ENCODE measurements around the gene GMPPA. TPM values are rescaled to one million over a fixed set of nuclear protein-coding genes. Genes with fewer than 3 reads are reported as not detected.

Gene GMPPA
- total RNA-seq, 1 experiment from 2014 or later, result 32.0 TPM

DNA sequence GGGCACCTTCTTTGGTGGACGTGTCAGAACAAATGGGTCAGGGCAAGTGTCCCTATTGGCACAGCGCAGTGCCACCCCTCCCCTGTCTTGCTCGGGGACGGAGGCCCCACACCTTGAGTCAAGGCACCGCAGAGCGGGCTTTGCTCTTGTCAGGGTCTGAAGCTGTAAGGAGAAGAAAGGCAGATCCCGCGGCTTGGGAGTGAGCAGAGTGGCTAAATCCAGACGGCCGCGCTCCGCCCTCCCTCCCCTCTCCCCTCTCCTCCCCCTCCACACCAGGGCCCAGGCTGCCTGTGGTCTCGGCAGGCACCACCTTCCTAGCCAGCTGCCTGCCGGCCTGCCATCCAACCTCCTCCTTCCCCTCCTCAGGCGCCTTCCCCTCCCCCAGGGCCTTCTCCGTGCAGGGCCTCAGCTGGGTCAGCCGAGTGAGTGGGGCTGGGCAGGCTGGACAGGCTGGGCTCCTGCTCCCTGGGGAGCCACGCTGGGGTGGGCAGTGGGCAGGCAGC is 38.2 kb upstream of the GMPPA start:
- Histone ChIP-seq H2BK20ac (ENCODE audit: low read depth, low read length, poor library complexity, severe bottlenecking) (no peak overlapping the region), H3K18ac (ENCODE audit: insufficient read length, low read depth, low read length) (no peak overlapping the region), H3K9ac (ENCODE audit: extremely low read depth, insufficient read length, low read length) (no peak overlapping the region), H3K14ac (ENCODE audit: insufficient read depth, low read length) (no peak overlapping the region), H3K79me1 (ENCODE audit: insufficient read depth, low read depth, low read length, poor library complexity, severe bottlenecking) (no peaks in the 10 kb centered on the region), H2BK5ac (ENCODE audit: insufficient read length, low read length) (no peak overlapping the region), H3T11ph (ENCODE audit: low read length) (no peak overlapping the region), H2BK12ac (ENCODE audit: insufficient read length, low read depth, low read length) (no peak overlapping the region), H3K27ac (ENCODE audit: insufficient read length, low read depth, low read length) (no peak overlapping the region), H3K4me1 (ENCODE audit: insufficient read depth, low read length) (no peaks in the 10 kb centered on the region; the same call in 1 of the 2 replicates), H2BK120ac (ENCODE audit: low read depth, low read length, poor library complexity, severe bottlenecking) (no peak overlapping the region), H3K27me3 (ENCODE audit: insufficient read depth, low read length) (no peaks in the 10 kb centered on the region), H3K23ac (ENCODE audit: insufficient read length, low read depth, low read length) (no peak overlapping the region), H2AK5ac (ENCODE audit: insufficient read length, low read length) (no peak overlapping the region), H4K91ac (ENCODE audit: insufficient read length, low read depth, low read length) (no peak overlapping the region), H3K56ac (ENCODE audit: insufficient read length, low read depth, low read length) (no peak overlapping the region), H4K5ac (ENCODE audit: insufficient read length, low read depth, low read length) (no peak overlapping the region), H3K79me2 (ENCODE audit: insufficient read depth, low read length) (no peaks in the 10 kb centered on the region), H4K20me1 (ENCODE audit: control insufficient read depth, insufficient read depth, insufficient read length) (no peaks in the 10 kb centered on the region), H4K8ac (replicated peaks; ENCODE audit: insufficient read length, low read depth, low read length) (no peak overlapping the region), H3K23me2 (ENCODE audit: insufficient read length, low read depth, low read length, poor library complexity, severe bottlenecking) (no peaks in the 10 kb centered on the region), H3K4me2 (ENCODE audit: insufficient read depth, insufficient read length, low read length) (peak overlapping the region; percentile 21), H2AFZ (ENCODE audit: low read length) (no peak overlapping the region), H2BK15ac (ENCODE audit: low read depth, low read length) (no peak overlapping the region), H3K4ac (ENCODE audit: low read depth, low read length) (no peak overlapping the region), H3K9me3 (ENCODE audit: control insufficient read depth, low read depth, low read length) (no peaks in the 10 kb centered on the region)
- Mint-ChIP-seq H3K27me3 (ENCODE audit: low read depth) (peaks cover 4% of the 10 kb centered on the region), H3K36me3 (ENCODE audit: insufficient read depth in 1 of 3, low read depth in 3 of 3) (peaks cover 6 to 13% (median 9%) of the 10 kb centered on the region in 3 experiments), H3K27ac (peak overlapping the region in 2 of 3 experiments; percentile 34 to 96; a peak in 2 of 7 replicates), H3K4me3 (peak overlapping the region; percentile 12 to 71; a peak in 2 of 5 replicates), H3K9me3 (no peaks in the 10 kb centered on the region; a peak in 1 of 5 replicates), H3K4me1 (peaks cover 37 to 41% of the 10 kb centered on the region in 2 experiments)
- peak; percentile 85 for DNase-seq
- no CpG with 5 or more reads among the region's 18 CpGs for WGBS (ENCODE audit: extremely low coverage, insufficient read length, low lambda C conversion rate)
- TF ChIP-seq, protein P1, sequence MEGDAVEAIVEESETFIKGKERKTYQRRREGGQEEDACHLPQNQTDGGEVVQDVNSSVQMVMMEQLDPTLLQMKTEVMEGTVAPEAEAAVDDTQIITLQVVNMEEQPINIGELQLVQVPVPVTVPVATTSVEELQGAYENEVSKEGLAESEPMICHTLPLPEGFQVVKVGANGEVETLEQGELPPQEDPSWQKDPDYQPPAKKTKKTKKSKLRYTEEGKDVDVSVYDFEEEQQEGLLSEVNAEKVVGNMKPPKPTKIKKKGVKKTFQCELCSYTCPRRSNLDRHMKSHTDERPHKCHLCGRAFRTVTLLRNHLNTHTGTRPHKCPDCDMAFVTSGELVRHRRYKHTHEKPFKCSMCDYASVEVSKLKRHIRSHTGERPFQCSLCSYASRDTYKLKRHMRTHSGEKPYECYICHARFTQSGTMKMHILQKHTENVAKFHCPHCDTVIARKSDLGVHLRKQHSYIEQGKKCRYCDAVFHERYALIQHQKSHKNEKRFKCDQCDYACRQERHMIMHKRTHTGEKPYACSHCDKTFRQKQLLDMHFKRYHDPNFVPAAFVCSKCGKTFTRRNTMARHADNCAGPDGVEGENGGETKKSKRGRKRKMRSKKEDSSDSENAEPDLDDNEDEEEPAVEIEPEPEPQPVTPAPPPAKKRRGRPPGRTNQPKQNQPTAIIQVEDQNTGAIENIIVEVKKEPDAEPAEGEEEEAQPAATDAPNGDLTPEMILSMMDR (conservative IDR thresholded peaks at IDR 0.05), result no peak
